Hindlimb muscle (tissue), 1 donor: ENCODE data around the gene NID1. TPM values are rescaled to one million over a fixed set of nuclear protein-coding genes. Genes with fewer than 3 reads are reported as not detected.
"Not testable (repeated sequence)": the region's sequence is repeated elsewhere in the genome, so short reads cannot be mapped to it uniquely, and the experiment has no call there.

Source experiments
- DNase-seq: peaks from one replicate; pipeline ENCODE4 v3.0.0-alpha.2; 2013
- polyA plus RNA-seq: library from polyadenylated mRNA; unstranded; fragments of 120-200 nt; gene quantifications from one replicate; pipeline ENCODE4 v1.2.1, GENCODE V29; 2013; ENCODE audit not compliant: insufficient read length

NID1 gene
- polyA plus RNA-seq, result 239 TPM

DNA sequence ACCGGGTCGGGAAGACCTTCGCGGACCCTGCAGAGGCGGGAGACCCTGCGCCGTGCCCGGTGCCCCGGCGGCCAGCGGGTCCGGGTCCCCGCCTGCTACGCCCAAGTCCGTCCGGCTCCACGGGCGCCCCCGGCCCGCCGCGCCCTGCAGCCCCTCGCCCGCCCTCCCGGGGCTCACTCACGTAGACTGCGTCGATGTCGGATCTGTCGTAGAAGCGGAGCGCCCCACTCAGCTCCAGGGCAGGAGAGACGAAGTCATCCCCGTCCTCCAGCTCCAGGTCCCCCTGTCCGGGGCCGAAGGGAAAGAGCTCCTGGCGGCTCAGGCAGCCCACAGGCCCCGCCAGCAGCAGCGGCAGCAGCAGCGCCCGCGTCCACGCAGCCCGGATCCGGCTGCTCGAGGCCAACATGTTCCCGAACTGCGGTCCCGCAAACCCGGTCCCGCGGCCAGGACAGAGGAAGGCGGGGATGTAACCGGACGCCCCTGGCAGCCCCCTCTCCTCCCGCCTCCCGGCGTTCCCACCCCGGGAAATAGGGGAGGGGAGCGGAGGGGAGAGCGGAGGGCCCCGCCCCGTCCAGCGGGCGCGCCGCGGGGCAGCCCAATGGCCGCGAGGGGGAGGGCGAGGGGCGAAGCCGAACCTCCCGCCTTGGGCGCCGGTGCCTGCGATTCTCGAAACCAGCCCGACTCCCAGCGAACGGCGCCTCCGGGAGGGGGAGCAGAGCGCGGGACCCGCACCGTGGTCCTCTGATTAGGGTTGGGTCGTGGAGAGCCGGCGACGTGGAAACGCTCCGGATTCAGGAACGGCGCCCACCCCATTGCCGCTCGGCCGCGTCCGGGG, at the start of gene NID1:
Gene NID1 (minus strand): TSS at position 417 of the 835 bp plus-strand sequence. CDS start 11 bp downstream, at position 406.
- DNase-seq, result peak; percentile 94

DNA sequence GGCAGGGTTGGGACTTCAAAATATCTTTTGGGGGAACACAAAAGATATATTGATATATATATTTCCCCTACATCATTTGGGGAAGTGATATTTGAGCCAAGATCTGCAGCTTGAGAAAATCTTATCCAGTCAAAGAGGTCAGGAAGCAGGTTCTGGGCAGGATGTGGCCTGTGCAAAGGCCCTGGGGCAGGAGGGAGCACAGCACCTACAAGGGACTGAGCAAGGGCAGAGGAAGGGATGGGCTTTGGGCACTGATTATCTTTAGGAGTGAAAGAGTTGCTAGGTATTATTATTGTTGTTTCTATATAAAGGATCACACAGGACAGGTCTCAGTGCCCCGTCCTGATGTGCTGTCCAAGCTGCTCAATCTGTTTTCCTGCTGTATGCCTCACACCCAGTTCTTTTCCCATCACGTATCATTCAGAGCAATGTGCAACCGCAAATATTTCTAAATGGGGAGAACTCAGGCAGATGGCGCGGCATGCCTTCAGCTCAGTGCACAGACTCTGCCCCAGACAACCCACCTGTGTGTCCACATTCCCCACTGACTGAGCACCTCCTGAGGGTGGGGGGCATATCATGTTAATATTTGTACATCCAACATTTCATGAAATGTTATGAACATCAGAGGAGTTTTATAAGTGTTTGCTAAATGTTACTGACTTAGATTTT, 49.3 kb upstream of the NID1 start:
- no peak for DNase-seq

DNA sequence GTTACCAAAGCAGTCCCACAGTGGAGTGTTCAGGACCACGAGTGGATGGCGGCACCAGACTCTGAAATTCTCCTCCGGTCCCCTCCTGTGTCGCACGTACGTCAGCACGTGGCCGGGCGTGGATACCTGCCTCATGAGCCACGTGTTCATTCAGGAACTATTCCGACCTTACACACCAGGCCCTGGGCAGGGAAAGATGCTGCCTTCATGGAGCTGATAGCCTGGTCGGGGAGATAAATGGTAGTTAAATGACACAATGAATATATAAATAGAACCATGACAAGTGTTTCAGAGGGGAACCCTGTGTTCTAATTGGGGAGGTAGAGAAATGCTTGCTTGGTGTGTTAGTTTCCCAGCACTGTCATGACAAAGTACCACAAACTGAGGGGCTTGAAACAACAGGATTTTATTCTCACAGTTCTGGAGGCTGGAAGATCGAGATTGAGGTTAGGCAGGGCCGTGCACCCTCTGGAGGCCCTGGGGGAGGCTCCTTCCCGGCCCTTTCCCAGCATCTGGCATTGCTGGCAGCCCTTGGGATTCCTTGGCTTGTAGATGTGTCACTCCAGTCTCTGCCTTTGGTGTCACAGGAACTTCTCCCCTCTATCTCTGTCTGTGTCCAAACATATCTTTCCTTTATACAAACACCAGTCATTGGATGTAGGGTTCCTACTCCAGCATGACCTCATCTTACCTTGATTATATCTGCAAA, 48.6 kb upstream of the NID1 start:
- DNase-seq, result no peak

DNA sequence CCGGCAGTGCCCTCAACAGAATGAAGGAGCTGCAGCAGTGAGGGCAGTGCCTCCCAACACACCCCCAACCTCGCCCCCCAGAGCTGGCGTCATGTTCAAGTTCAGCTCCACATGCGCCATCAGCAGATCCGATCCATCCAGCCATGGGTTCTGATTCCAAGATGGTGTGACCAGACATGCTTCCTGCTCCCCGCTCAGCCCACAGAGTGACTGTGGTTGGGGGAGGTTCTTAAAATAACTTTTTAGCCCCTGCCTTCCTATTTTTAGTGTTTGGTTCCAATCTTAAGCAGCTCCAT, 47.4 kb upstream of the NID1 start:
- DNase-seq, result no peak

- DNase-seq, result no peak
Measured at GRCh38 chr1:236111527-236112331, 46.8 kb upstream of the NID1 start.

DNA sequence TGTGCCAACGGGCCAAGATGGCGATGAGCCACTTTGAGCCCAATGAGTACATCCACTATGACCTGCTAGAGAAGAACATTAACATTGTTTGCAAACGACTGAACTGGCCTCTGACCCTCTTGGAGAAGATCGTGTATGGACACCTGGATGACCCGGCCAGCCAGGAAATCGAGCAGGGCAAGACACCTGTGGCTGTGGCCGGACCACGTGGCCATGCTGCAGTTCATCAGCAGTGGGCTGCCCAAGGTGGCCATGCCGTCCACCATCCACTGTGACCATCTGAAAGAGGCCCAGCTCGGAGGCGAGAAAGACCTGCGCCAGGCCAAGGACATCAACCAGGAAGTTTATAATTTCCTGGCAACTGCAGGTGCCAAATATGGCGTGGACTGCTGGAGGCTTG, 45.2 kb upstream of the NID1 start:
- DNase-seq, result no peak

GRCh38 chr1:236108027-236108648, 43.2 kb upstream of the NID1 start:
- DNase-seq, result no peak

GRCh38 chr1:236107121-236107907, 42.4 kb upstream of the NID1 start:
- no peak for DNase-seq

DNA sequence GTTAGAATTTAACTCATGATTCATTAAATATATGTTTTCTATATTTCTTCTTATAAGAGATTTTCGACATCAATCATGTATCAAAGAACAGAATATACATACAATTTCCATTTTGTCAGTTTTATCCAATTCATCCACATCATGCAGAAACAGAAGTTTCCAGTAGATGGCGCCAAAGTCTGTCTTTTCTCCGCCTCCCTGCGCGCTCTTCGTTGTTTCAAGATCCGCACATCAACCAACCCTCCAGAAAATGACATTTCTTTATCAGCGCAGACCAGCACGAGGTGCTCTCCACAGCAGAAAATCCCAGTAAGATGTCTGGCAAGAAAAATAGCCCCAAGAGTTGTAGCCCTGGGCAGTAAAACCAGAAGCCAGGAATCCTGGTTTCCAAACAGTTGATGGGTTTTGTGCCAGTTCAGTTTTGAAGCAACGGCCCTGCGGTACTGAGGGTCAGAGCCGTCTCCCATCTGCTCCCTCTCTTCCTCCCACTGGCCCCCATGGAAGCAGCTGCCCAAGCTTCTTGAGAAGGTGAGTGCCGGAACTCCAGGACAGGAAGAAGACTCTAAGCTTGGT, 38.8 kb upstream of the NID1 start:
- peak; percentile 75 for DNase-seq

GRCh38 chr1:236103059-236103458, 38.2 kb upstream of the NID1 start:
- no peak for DNase-seq

DNA sequence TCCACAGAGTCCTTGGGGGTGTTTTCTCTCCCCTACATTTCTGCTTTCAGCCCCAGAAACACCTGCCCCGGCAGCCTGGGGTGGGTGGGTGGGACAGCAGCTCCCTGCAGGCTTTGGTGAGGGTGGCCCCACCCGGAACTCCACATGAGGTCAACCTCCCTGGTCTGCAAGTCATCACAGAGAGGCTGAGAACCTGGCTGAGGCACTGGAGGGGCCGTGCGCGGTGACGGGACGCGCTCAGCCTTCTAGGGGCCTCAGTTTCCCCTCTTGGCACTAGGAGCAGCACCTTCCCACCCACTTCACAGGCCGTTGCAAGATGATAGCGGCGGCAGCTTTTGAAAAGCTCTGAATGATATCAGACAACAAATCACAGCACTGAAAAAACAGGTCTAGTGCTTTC, 37.7 kb upstream of the NID1 start:
- no peak for DNase-seq

DNA sequence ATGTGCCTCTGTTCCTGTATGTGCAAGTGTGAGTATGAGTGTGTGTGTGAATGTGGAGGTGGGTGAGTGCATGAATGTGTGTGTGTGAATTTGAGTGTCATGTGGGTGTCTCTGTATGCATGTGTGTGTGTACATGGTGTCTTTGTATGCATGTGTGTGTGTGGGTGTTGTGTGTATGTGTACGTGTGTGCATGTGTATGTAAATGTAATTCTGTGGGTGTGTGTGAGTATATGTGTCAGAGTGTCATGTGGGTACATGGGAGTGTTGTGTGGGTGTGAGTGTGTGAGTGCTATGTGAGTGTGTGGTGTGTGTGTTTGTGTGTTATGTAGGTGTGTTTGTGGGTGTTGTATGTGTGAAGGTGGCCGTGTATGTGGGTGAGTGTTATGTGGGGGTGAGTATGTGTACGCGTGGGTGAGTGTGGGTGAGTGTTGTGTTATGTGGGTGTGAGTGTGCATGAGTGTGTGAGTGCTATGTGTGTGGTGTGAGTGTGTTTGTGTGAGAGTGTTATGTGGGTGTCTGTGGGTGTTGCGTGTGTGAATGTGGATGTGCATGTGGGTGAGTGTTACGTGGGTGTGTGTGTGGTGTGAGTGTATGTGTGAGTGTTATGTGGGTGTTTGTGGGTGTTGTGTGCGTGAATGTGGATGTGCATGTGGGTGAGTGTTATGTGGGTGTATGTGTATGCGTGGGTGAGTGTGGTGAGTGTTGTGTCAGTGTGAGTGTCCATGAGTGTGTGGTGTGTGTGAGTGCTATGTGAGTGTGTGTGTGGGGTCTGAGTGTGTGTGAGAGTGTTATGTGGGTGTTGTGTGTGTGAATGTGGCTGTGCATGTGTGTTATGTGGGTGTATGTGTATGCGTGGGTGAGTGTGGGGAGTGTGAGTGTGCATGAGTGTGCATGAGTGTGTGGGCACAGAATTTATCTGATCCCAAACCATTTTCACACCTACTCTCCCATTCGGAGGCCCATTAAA, 36.6 kb upstream of the NID1 start:
- DNase-seq, result no peak

DNA sequence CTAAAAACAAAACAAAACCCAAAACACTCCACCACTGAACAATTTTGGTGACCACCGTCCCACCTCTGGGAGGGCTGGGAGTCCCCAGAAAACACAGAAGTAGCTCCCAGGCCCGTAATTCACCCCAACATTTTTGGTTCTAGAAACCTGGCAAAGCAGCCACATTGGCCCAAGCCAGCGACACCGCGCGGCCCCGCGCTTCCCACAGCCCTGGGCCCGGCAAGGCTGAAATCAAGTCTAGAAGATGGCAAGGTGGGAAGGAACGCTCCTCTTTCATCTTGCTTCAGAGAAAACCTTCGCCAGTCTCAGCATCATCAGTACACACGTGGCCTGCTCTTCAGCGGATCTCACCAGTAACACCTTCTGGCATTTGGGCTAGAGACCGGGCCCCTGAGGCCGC, 35.9 kb upstream of the NID1 start:
- no peak for DNase-seq

GRCh38 chr1:236099355-236099974, 34.6 kb upstream of the NID1 start:
- DNase-seq, result peak; percentile 50

DNA sequence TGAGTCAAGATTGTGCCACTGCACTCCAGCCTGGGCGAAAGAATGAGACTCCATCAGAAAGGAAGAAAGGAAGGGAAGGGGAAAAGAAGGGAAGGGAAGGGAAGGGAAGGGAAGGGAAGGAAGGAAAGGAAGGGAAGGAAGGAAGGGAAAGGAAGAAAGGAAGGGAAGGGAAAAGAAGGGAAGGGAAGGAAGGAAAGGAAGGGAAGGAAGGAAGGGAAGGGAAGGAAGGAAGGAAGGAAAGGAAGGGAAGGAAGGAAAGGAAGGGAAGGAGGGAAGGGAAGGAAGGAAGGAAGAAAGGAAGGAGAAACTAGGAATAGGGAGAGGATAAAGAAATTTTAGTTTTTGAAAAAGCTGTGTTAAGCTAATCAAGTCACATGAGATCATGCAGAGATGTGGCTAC, 33.4 kb upstream of the NID1 start:
- no peak for DNase-seq

DNA sequence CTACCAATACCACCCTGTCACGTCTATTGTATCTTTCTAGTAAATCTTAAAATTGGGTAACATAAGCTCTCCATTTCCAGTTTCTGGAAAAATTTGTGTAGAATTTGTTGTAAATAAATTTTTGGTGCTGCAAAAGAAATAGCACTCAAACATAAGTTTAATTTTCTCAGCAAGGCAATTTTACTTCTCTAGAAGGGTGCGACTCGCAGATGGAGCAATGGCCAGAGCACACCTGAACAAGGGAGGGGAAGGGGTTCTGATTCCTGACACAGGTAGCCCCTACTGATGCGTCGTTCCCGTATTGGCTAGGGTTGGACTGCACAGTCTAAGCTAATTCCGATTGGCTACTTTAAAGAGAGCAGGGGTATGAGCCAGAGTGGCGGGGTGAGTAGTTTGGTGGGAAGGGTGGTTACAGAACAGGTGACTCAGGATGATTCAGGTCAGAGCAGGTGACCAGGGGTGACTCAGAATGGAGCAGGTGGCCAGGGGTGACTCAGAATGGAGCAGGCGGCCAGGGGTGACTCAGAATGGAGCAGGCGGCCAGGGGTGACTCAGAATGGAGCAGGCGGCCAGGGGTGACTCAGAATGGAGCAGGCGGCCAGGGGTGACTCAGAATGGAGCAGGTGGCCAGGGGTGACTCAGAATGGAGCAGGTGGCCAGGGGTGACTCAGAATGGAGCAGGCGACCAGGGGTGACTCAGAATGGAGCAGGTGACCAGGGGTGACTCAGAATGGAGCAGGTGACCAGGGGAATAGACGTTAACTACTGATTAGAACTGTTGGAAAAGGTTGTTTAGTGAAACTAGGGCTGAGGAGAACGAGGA, 32.0 kb upstream of the NID1 start:
- DNase-seq, result not testable (repeated sequence)

- DNase-seq, result no peak
Measured at GRCh38 chr1:236095705-236096520, 31.0 kb upstream of the NID1 start.
